H1 (cell line): ENCODE results near the gene HM13. TPM values are rescaled to one million over a fixed set of nuclear protein-coding genes. Genes with fewer than 3 reads are reported as not detected.
A peak's percentile ranks its signal among the peaks of the same experiment; 100 is the strongest.

Experiments used
- NANOG ChIP-seq: IDR thresholded peaks from 2 replicates; pipeline ENCODE4 v1.6.1; 2011; ENCODE audit warnings: low read length, low read depth, mild to moderate bottlenecking, inconsistent platforms; ENCODE audit not compliant: insufficient read depth, poor library complexity, severe bottlenecking
- polyA plus RNA-seq, 7 experiments: library from polyadenylated mRNA; depleted of rRNA in 3 of 7; stranded (reverse) in 5 of 7; unstranded in 2 of 7; fragments of >200 nt in 5 of 7; fragments of 200-250 nt in 2 of 7; gene quantifications; 1 replicate in 5 of 7; 2 replicates in 1 of 7; 4 replicates in 1 of 7; pipeline versions ENCODE4 v1.2.1 to v1.2.3, GENCODE V29; 2011 to 2013; ENCODE audit warnings: missing spikeins in 2 of 7, mixed read lengths in 2 of 7
- total RNA-seq: library from RNA; stranded (reverse); fragmentation: NEBNext Ultra II Directional; extraction: Animal tissue kit (Norgen Biotek cat#: 25700); gene quantifications from 2 replicates; pipeline ENCODE4 v1.2.1, GENCODE V29; 2021

Gene HM13
- total and polyA plus RNA-seq, 2 of the 8 experiments (the other 6 are each of a cell fraction or from before 2014, with no cell fraction given) = 118 to 183 TPM

DNA sequence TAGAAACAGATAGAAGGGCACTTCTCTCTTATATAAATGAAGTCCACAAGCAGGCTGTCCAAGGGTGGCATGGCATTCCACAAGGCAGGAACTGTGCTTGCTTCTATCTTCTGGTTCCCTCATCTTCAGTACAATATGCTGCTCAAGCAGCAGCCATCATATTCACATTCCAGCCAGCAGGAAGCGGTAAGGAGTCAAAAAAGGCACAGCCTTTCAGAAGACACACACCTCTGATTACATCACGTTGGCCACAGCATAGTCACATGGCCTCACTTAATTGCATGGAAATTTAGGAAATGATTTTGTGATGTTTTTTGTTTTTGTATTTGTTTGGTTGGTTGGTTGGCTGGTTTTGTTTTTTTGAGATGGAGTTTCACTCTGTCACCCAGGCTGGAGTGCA, 20.1 kb upstream of the HM13 start (continued):
- peak; percentile 13 for TF ChIP-seq NANOG
